HG02763 (cell line): ENCODE data around the gene STIM1.
"Not testable (repeated sequence)": the region's sequence is repeated elsewhere in the genome, so short reads cannot be mapped to it uniquely, and the experiment has no call there.

Source experiments
- ATAC-seq: cut with Tn5 transposase; IDR thresholded peaks from one replicate; pipeline ENCODE4 v1.9.1; 2021; ENCODE audit warnings: mild to moderate bottlenecking, moderate library complexity; ENCODE audit not compliant: unreplicated experiment

STIM1 gene

GRCh38 chr11:3854977-3855807 is at the start of gene STIM1:
Gene STIM1, plus strand, starts transcription at chr11:3855664. Its CDS starts 607 bp downstream, at chr11:3856271.
- ATAC-seq, result peak; percentile 62

GRCh38 chr11:3807909-3808860 is 47.3 kb upstream of the STIM1 start, which contains the start of gene PGAP2:
Gene PGAP2, plus strand, starts transcription at chr11:3808560. Its CDS starts 2,700 bp downstream, at chr11:3811260.
- peak; percentile 62 for ATAC-seq

GRCh38 chr11:3808861-3809623 is 46.4 kb upstream of the STIM1 start:
- no peak for ATAC-seq

- ATAC-seq, result no peak
Observed at GRCh38 chr11:3809624-3809928, 45.9 kb upstream of the STIM1 start.

- ATAC-seq, result no peak
Observed at GRCh38 chr11:3810446-3810845, 45.0 kb upstream of the STIM1 start.

- ATAC-seq, result no peak
Observed at GRCh38 chr11:3810951-3811350, 44.5 kb upstream of the STIM1 start.

- ATAC-seq, result not testable (repeated sequence)
Observed at GRCh38 chr11:3814832-3815231, 40.6 kb upstream of the STIM1 start.

- ATAC-seq, result no peak
Observed at GRCh38 chr11:3815845-3816244, 39.6 kb upstream of the STIM1 start.

- ATAC-seq, result no peak
Observed at GRCh38 chr11:3816673-3817072, 38.8 kb upstream of the STIM1 start.

GRCh38 chr11:3817181-3817800 is 38.2 kb upstream of the STIM1 start:
- no peak for ATAC-seq

GRCh38 chr11:3820971-3821370 is 34.5 kb upstream of the STIM1 start:
- no peak for ATAC-seq

GRCh38 chr11:3822312-3822711 is 33.2 kb upstream of the STIM1 start:
- ATAC-seq, result no peak

GRCh38 chr11:3823303-3823702 is 32.2 kb upstream of the STIM1 start:
- no peak for ATAC-seq

- no peak for ATAC-seq
Observed at GRCh38 chr11:3823762-3824506, 31.5 kb upstream of the STIM1 start.

- ATAC-seq, result peak; percentile 56
Observed at GRCh38 chr11:3824714-3825472, 30.6 kb upstream of the STIM1 start.

GRCh38 chr11:3825473-3826154 is 29.9 kb upstream of the STIM1 start:
- ATAC-seq, result no peak

GRCh38 chr11:3826721-3827120 is 28.7 kb upstream of the STIM1 start:
- no peak for ATAC-seq

GRCh38 chr11:3827434-3828186 is 27.9 kb upstream of the STIM1 start:
- ATAC-seq, result no peak
